ENCODE data around the gene RCE1.

RCE1 gene

DNA sequence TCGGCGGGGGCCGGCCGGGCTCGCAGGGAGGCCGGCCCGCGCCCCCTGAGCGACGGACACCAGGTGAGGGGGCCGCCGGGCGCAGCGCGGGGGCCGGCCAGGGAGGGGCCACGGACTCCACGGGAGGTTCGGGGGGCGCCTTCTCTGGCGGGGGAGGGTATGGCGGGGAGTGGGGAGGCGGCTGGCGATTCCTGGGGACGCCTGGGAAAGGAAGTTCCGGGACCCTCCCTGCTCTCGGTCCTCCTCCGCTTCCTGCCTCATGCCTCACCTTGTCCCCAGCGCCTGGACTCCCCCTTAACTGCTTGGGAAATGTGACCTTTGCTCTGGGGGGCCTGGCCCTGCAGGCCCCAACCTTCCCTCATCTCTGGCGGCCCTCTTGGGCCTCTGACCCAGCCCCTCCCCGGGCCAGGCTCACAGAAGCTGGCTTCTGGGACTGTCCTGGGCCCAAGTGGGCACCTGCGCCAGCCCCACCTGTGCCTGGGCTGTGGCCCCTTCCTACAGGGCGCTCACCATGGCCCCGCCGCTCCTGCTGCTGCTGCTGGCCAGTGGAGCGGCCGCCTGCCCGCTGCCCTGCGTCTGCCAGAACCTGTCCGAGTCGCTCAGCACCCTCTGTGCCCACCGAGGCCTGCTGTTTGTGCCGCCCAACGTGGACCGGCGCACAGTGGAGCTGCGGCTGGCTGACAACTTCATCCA, 14.1 kb downstream of the RCE1 start:
- TF ChIP-seq, protein P1, sequence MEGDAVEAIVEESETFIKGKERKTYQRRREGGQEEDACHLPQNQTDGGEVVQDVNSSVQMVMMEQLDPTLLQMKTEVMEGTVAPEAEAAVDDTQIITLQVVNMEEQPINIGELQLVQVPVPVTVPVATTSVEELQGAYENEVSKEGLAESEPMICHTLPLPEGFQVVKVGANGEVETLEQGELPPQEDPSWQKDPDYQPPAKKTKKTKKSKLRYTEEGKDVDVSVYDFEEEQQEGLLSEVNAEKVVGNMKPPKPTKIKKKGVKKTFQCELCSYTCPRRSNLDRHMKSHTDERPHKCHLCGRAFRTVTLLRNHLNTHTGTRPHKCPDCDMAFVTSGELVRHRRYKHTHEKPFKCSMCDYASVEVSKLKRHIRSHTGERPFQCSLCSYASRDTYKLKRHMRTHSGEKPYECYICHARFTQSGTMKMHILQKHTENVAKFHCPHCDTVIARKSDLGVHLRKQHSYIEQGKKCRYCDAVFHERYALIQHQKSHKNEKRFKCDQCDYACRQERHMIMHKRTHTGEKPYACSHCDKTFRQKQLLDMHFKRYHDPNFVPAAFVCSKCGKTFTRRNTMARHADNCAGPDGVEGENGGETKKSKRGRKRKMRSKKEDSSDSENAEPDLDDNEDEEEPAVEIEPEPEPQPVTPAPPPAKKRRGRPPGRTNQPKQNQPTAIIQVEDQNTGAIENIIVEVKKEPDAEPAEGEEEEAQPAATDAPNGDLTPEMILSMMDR (IDR thresholded peaks at IDR 0.05; ENCODE audit: control insufficient read depth, insufficient read depth, low read depth, low read length, missing control alignments) = no peak
- peak overlapping the region; percentile 36 for H3K4me3 ChIP-seq (ENCODE audit: control insufficient read depth, low read depth, low read length)
- DNase-seq (ENCODE audit: low read depth) = no peak

DNA sequence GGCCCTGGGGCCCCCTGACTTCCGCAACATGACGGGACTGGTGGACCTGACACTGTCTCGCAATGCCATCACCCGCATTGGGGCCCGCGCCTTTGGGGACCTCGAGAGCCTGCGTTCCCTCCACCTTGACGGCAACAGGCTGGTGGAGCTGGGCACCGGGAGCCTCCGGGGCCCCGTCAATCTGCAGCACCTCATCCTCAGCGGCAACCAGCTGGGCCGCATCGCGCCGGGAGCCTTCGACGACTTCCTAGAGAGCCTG, 14.6 kb downstream of the RCE1 start:
- TF ChIP-seq, protein P1 (IDR thresholded peaks at IDR 0.05; ENCODE audit: control insufficient read depth, insufficient read depth, low read depth, low read length, missing control alignments) = no peak
- no peak for DNase-seq (ENCODE audit: low read depth)
- no peak overlapping the region for H3K4me3 ChIP-seq (ENCODE audit: control insufficient read depth, low read depth, low read length)

DNA sequence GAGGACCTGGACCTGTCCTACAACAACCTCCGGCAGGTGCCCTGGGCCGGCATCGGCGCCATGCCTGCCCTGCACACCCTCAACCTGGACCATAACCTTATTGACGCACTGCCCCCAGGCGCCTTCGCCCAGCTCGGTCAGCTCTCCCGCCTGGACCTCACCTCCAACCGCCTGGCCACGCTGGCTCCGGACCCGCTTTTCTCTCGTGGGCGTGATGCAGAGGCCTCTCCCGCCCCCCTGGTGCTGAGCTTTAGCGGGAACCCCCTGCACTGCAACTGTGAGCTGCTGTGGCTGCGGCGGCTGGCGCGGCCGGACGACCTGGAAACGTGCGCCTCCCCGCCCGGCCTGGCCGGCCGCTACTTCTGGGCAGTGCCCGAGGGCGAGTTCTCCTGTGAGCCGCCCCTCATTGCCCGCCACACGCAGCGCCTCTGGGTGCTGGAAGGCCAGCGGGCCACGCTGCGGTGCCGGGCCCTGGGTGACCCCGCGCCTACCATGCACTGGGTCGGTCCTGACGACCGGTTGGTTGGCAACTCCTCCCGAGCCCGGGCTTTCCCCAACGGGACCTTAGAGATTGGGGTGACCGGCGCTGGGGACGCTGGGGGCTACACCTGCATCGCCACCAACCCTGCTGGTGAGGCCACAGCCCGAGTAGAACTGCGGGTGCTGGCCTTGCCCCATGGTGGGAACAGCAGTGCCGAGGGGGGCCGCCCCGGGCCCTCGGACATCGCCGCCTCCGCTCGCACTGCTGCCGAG, 15.1 kb downstream of the RCE1 start:
- TF ChIP-seq, protein P1 (IDR thresholded peaks at IDR 0.05; ENCODE audit: control insufficient read depth, insufficient read depth, low read depth, low read length, missing control alignments) = no peak
- no peak overlapping the region for H3K4me3 ChIP-seq (ENCODE audit: control insufficient read depth, low read depth, low read length)
- no peak for DNase-seq (ENCODE audit: low read depth)

DNA sequence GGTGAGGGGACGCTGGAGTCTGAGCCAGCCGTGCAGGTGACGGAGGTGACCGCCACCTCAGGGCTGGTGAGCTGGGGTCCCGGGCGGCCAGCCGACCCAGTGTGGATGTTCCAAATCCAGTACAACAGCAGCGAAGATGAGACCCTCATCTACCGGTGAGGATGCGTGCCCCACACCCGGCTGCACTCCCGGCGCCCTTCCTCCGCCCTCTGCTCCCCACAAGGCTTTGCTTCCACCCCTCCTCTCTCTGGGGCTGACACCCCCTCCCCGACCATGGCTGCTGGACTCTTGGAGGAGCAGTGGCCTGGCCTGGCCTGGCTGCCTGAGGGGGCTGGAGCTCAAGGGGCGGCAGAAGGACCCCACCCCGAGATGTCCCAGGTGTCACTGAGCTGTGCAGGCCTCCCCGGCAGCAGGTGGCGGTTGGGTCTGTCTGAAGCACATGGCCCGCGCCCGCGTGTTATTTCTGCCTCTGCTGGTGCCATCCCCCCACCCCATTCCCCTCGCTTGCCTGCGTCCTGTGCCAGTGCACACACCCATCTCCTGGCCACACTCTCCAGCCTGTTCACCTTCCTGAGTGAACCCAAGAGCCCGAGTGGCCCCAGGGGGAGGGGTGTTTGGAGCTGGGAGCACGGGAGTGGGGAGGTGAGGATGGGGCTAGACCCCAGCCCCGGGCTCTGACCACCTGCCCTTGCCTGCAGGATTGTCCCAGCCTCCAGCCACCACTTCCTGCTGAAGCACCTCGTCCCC, 15.9 kb downstream of the RCE1 start:
- TF ChIP-seq, protein P1 (IDR thresholded peaks at IDR 0.05; ENCODE audit: control insufficient read depth, insufficient read depth, low read depth, low read length, missing control alignments) = no peak
- no peak for DNase-seq (ENCODE audit: low read depth)
- H3K4me3 ChIP-seq (ENCODE audit: control insufficient read depth, low read depth, low read length) = no peak overlapping the region

DNA sequence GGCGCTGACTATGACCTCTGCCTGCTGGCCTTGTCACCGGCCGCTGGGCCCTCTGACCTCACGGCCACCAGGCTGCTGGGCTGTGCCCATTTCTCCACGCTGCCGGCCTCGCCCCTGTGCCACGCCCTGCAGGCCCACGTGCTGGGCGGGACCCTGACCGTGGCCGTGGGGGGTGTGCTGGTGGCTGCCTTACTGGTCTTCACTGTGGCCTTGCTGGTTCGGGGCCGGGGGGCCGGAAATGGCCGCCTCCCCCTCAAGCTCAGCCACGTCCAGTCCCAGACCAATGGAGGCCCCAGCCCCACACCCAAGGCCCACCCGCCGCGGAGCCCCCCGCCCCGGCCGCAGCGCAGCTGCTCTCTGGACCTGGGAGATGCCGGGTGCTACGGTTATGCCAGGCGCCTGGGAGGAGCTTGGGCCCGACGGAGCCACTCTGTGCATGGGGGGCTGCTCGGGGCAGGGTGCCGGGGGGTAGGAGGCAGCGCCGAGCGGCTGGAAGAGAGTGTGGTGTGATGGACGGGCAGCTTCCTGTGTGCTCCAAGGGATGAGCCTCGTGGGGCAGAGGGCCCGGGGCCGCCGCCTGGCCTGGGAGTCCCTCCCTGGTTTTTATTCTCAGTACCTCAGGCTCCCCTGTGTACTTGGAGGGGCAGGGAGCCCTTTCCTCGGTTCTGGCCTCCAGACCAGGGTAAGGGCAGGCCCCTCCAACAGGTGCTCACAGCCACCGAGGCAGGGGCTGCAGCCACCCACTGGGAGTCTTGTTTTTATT, 16.6 kb downstream of the RCE1 start:
- DNase-seq (ENCODE audit: low read depth) = no peak
- H3K4me3 ChIP-seq (ENCODE audit: control insufficient read depth, low read depth, low read length) = no peak overlapping the region
- TF ChIP-seq, protein P1 (IDR thresholded peaks at IDR 0.05; ENCODE audit: control insufficient read depth, insufficient read depth, low read depth, low read length, missing control alignments) = no peak

DNA sequence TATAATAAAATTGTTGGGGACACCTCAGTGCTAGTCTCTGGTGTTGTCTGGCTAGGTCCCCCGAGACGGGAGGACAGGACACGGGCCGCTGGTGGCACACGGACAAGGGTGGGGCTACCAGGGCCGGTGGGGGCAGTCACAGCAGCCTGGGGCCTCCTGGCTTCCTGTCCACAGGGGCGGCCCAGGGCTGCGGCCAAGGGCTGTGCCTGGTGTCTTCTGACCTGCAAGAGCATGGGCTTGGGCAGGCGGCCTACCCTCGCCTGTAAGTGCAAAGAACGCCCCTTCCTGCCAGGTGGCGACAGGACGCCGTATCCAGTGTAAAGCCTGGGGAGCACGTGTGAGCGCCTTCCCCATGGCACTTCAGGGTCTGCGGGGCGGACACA, 17.2 kb downstream of the RCE1 start:
- no peak overlapping the region for H3K4me3 ChIP-seq (ENCODE audit: control insufficient read depth, low read depth, low read length)
- DNase-seq (ENCODE audit: low read depth) = no peak
- TF ChIP-seq, protein P1 (IDR thresholded peaks at IDR 0.05; ENCODE audit: control insufficient read depth, insufficient read depth, low read depth, low read length, missing control alignments) = no peak
